SU-DHL-6 (cell line): ENCODE results near the gene DSP.

Experiments
- H2AFZ ChIP-seq: fragments of 200-600 bp; sonication (generic); 2 replicates; pipeline ENCODE4 v1.6.1; 2014; ENCODE audit warnings: low read depth, mild to moderate bottlenecking, moderate library complexity, mixed read lengths, antibody characterized with exemption, low read length; ENCODE audit not compliant: severe bottlenecking
- H3F3A ChIP-seq: fragments of 200-600 bp; shearing (Covaris generic); 2 replicates; pipeline ENCODE4 v1.6.0; 2016; ENCODE audit warnings: antibody characterized with exemption, mild to moderate bottlenecking; ENCODE audit not compliant: insufficient read depth
- H3K27ac ChIP-seq: fragments of 200-600 bp; sonication (generic); 2 replicates; pipeline ENCODE4 v1.5.1; 2016; ENCODE audit warnings: low read depth, mild to moderate bottlenecking, low read length, moderate library complexity, mixed read lengths
- H3K27me3 ChIP-seq: fragments of 200-600 bp; sonication (generic), shearing (Covaris generic); 2 replicates; pipeline ENCODE4 v1.6.0; 2014; ENCODE audit warnings: mild to moderate bottlenecking, low read length
- H3K36me3 ChIP-seq: fragments of 200-600 bp; sonication (generic); 2 replicates; pipeline ENCODE4 v1.6.1; 2014; ENCODE audit warnings: mild to moderate bottlenecking, low read length, mixed read lengths
- H3K4me2 ChIP-seq: fragments of 300-600, 200-600 bp; shearing (Covaris generic), sonication (generic); 2 replicates; pipeline ENCODE4 v1.6.0; 2014; ENCODE audit warnings: low read length, low read depth, mild to moderate bottlenecking; ENCODE audit not compliant: poor library complexity, severe bottlenecking
- H3K4me3 ChIP-seq: fragments of 200-600 bp; sonication (generic); 2 replicates; pipeline ENCODE4 v1.5.1; 2014; ENCODE audit warnings: antibody characterized with exemption, low read length, mild to moderate bottlenecking, mixed read lengths; ENCODE audit not compliant: insufficient read depth, poor library complexity, severe bottlenecking
- H3K79me2 ChIP-seq: fragments of 200-600 bp; sonication (generic); 2 replicates; pipeline ENCODE4 v1.6.1; 2014; ENCODE audit warnings: mild to moderate bottlenecking, low read length, moderate library complexity; ENCODE audit not compliant: insufficient read depth
- H3K9ac ChIP-seq: fragments of 200-600 bp; sonication (generic); 2 replicates; pipeline ENCODE4 v1.7.0; 2014; ENCODE audit warnings: mild to moderate bottlenecking, low read length
- H3K9me2 ChIP-seq: fragments of 200-600 bp; sonication (generic); replicated peaks from 2 replicates; pipeline ENCODE4 v1.6.1; 2014; ENCODE audit warnings: low read length; ENCODE audit not compliant: insufficient read depth
- H3K9me3 ChIP-seq: fragments of 200-600 bp; sonication (generic); 2 replicates; pipeline ENCODE4 v1.6.1; 2014; ENCODE audit warnings: low read length, mixed read lengths; ENCODE audit not compliant: insufficient read depth
- H4K20me1 ChIP-seq: fragments of 200-600 bp; sonication (generic); 2 replicates; pipeline ENCODE4 v1.6.1; 2014; ENCODE audit warnings: low read depth, mild to moderate bottlenecking, antibody characterized with exemption, low read length, moderate library complexity, mixed read lengths
- EZH2phosphoT487 ChIP-seq: fragments of 200-600 bp; sonication (generic), shearing (Covaris generic); conservative IDR thresholded peaks from 2 replicates; pipeline ENCODE4 v1.6.1; 2018; ENCODE audit warnings: mild to moderate bottlenecking, antibody characterized with exemption, low read length, moderate library complexity, mixed read lengths
- TF ChIP-seq, protein P1 (sequence below): fragments of 200-600 bp; sonication (generic); IDR thresholded peaks from one replicate; pipeline ENCODE4 v1.5.1; 2017; ENCODE audit warnings: antibody characterized with exemption, mild to moderate bottlenecking, low read length, moderate library complexity; ENCODE audit not compliant: insufficient read depth, poor library complexity, severe bottlenecking

The DSP gene

DNA sequence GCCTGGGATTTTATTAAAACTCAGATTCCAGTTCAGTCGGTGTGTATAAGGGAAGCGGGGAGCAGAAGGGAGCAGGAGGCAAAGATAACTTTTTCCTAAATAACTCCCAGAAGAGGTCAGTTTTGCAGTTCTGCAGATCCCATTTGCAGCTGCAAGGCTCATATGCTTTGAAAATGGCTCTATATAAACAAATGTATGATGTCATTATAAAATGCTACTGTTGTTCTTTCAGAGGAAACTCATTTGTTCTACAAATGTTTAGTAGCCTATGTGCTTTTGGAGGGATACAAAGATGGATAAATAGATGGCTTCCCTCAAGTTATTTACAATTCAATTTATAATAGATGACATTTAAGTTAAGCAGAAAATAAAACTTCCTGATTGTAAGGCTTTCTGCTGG is 29.2 kb upstream of the DSP start:
- no peak overlapping the region for H3K4me3 ChIP-seq
- no peak overlapping the region for H3K9ac ChIP-seq
- H4K20me1 ChIP-seq = no peaks in the 10 kb centered on the region
- H3K27me3 ChIP-seq = no peaks in the 10 kb centered on the region
- H3K79me2 ChIP-seq = no peaks in the 10 kb centered on the region
- no peaks in the 10 kb centered on the region for H3K9me3 ChIP-seq
- no peaks in the 10 kb centered on the region for H3K36me3 ChIP-seq
- no peak overlapping the region for H2AFZ ChIP-seq
- H3F3A ChIP-seq = no peaks in the 10 kb centered on the region
- H3K4me2 ChIP-seq = no peak overlapping the region
- no peaks in the 10 kb centered on the region for H3K9me2 ChIP-seq
- H3K27ac ChIP-seq = no peak overlapping the region
- TF ChIP-seq, protein P1, sequence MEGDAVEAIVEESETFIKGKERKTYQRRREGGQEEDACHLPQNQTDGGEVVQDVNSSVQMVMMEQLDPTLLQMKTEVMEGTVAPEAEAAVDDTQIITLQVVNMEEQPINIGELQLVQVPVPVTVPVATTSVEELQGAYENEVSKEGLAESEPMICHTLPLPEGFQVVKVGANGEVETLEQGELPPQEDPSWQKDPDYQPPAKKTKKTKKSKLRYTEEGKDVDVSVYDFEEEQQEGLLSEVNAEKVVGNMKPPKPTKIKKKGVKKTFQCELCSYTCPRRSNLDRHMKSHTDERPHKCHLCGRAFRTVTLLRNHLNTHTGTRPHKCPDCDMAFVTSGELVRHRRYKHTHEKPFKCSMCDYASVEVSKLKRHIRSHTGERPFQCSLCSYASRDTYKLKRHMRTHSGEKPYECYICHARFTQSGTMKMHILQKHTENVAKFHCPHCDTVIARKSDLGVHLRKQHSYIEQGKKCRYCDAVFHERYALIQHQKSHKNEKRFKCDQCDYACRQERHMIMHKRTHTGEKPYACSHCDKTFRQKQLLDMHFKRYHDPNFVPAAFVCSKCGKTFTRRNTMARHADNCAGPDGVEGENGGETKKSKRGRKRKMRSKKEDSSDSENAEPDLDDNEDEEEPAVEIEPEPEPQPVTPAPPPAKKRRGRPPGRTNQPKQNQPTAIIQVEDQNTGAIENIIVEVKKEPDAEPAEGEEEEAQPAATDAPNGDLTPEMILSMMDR = no peak
- no peak for TF ChIP-seq EZH2phosphoT487

DNA sequence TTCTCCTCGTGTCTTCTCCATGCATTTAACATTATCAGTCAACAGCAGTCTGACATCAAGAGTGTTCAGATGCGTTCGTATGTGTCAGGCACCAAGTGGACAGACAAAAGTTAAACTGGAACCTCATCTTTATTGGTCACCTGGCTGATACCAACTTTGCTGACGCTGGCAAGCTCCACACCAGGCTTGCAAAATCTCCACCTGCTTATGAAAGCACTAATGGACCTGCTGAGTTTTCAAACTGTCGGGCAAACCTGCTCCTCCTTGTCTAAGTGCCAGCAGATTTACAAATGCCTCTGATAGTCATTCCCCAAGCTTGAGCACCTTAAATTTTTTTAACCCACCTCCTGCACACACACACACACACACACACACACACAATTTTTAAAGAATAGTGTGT is 27.9 kb upstream of the DSP start:
- Histone ChIP-seq H3K9ac (no peak overlapping the region), H3F3A (no peaks in the 10 kb centered on the region), H3K9me3 (no peaks in the 10 kb centered on the region), H3K4me2 (no peak overlapping the region), H3K9me2 (no peaks in the 10 kb centered on the region), H3K79me2 (no peaks in the 10 kb centered on the region), H3K27me3 (no peaks in the 10 kb centered on the region), H3K4me3 (no peak overlapping the region), H3K36me3 (no peaks in the 10 kb centered on the region), H2AFZ (no peak overlapping the region), H3K27ac (no peak overlapping the region), H4K20me1 (no peaks in the 10 kb centered on the region)
- TF ChIP-seq, protein P1 = no peak
- TF ChIP-seq EZH2phosphoT487 = no peak

DNA sequence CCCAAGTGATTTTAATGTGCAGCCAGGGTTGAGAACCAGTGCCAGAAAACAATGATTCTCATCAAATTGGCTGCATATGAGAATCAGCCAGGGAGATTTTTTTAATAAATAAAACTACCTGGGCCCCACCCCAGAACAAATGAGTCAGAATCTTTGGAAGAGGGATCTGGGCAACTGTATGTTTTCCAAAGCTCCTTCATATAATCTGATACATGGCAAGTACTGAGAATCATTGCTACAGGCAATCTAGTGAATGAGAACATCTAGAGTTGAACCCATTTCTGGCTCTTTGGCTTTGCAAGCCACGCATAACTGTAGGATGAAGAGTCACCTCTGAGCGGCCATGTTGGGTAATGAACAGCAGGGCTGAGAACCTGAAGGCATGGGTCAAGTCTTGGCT is 26.1 kb upstream of the DSP start:
- Histone ChIP-seq H3F3A (no peaks in the 10 kb centered on the region), H2AFZ (no peak overlapping the region), H3K79me2 (no peaks in the 10 kb centered on the region), H3K9me2 (no peaks in the 10 kb centered on the region), H3K4me2 (no peak overlapping the region), H3K36me3 (no peaks in the 10 kb centered on the region), H3K9me3 (no peaks in the 10 kb centered on the region), H3K9ac (no peak overlapping the region), H3K4me3 (no peak overlapping the region), H3K27me3 (no peaks in the 10 kb centered on the region), H3K27ac (no peak overlapping the region), H4K20me1 (no peaks in the 10 kb centered on the region)
- TF ChIP-seq, protein P1 = no peak
- no peak for TF ChIP-seq EZH2phosphoT487

DNA sequence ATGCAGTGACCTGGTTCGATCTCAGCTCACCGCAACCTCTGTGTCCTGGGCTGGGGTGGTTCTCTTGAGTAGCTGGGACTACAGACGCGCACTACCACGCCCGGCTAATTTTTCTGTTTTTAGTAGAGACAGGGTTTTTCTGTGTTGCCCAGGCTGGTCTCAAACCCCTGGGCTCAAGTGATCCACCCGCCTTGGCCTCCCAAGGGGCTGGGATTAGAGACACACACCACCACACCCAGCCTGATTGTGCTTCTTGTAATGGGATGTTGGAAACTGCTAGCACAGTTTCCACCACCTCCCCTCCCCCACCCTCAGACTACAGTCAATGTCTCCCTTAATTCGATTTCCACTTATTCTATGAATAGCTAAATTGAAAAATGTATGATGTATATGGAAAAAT is 22.6 kb upstream of the DSP start:
- H3K9me3 ChIP-seq = no peaks in the 10 kb centered on the region
- no peaks in the 10 kb centered on the region for H3F3A ChIP-seq
- H3K27me3 ChIP-seq = no peaks in the 10 kb centered on the region
- H3K4me2 ChIP-seq = no peak overlapping the region
- TF ChIP-seq EZH2phosphoT487 = no peak
- H3K36me3 ChIP-seq = no peaks in the 10 kb centered on the region
- H3K27ac ChIP-seq = no peak overlapping the region
- H3K9me2 ChIP-seq = no peaks in the 10 kb centered on the region
- H3K9ac ChIP-seq = no peak overlapping the region
- H4K20me1 ChIP-seq = no peaks in the 10 kb centered on the region
- no peak overlapping the region for H3K4me3 ChIP-seq
- H3K79me2 ChIP-seq = no peaks in the 10 kb centered on the region
- H2AFZ ChIP-seq = no peak overlapping the region
